HG03442 (cell line): Measurements from ENCODE around the gene RAB29.

Experiments
- ATAC-seq: cut with Tn5 transposase; IDR thresholded peaks from one replicate; pipeline ENCODE4 v1.9.1; 2021; ENCODE audit warnings: mild to moderate bottlenecking, moderate library complexity; ENCODE audit not compliant: unreplicated experiment

RAB29 gene

GRCh38 chr1:205797168-205797567 lies 21.9 kb upstream of the RAB29 start:
- no peak for ATAC-seq

- ATAC-seq, result no peak
Measured at GRCh38 chr1:205794011-205794730, 18.9 kb upstream of the RAB29 start.

- no peak for ATAC-seq
Measured at GRCh38 chr1:205792961-205793673, 17.8 kb upstream of the RAB29 start.

GRCh38 chr1:205792481-205792881 lies 17.2 kb upstream of the RAB29 start:
- peak; percentile 59 for ATAC-seq

GRCh38 chr1:205791568-205792180 lies 16.4 kb upstream of the RAB29 start:
- ATAC-seq, result peak; percentile 42

GRCh38 chr1:205787287-205787916 lies 12.1 kb upstream of the RAB29 start:
- no peak for ATAC-seq

GRCh38 chr1:205786601-205787000 lies 11.3 kb upstream of the RAB29 start:
- no peak for ATAC-seq

- ATAC-seq, result no peak
Measured at GRCh38 chr1:205785446-205785845, 10.2 kb upstream of the RAB29 start.

- ATAC-seq, result no peak
Measured at GRCh38 chr1:205783904-205784303, 8.6 kb upstream of the RAB29 start.

GRCh38 chr1:205783433-205783795 lies 8.1 kb upstream of the RAB29 start:
- no peak for ATAC-seq

- ATAC-seq, result no peak
Measured at GRCh38 chr1:205782627-205783432, 7.5 kb upstream of the RAB29 start.

- no peak for ATAC-seq
Measured at GRCh38 chr1:205780335-205780734, 5.1 kb upstream of the RAB29 start.

GRCh38 chr1:205777994-205778393 lies 2.7 kb upstream of the RAB29 start:
- no peak for ATAC-seq

GRCh38 chr1:205775717-205776056 lies 405 bp upstream of the RAB29 start:
- no peak for ATAC-seq

- no peak for ATAC-seq
Measured at GRCh38 chr1:205774198-205775014, 876 bp downstream of the RAB29 start.

GRCh38 chr1:205772607-205773032 lies 2.7 kb downstream of the RAB29 start:
- no peak for ATAC-seq

GRCh38 chr1:205770618-205771017 lies 4.7 kb downstream of the RAB29 start:
- no peak for ATAC-seq

- no peak for ATAC-seq
Measured at GRCh38 chr1:205769641-205770365, 5.5 kb downstream of the RAB29 start.

- ATAC-seq, result no peak
Measured at GRCh38 chr1:205767248-205767647, 8.0 kb downstream of the RAB29 start.
